ENCODE data around the gene COL8A2.

The COL8A2 gene

DNA sequence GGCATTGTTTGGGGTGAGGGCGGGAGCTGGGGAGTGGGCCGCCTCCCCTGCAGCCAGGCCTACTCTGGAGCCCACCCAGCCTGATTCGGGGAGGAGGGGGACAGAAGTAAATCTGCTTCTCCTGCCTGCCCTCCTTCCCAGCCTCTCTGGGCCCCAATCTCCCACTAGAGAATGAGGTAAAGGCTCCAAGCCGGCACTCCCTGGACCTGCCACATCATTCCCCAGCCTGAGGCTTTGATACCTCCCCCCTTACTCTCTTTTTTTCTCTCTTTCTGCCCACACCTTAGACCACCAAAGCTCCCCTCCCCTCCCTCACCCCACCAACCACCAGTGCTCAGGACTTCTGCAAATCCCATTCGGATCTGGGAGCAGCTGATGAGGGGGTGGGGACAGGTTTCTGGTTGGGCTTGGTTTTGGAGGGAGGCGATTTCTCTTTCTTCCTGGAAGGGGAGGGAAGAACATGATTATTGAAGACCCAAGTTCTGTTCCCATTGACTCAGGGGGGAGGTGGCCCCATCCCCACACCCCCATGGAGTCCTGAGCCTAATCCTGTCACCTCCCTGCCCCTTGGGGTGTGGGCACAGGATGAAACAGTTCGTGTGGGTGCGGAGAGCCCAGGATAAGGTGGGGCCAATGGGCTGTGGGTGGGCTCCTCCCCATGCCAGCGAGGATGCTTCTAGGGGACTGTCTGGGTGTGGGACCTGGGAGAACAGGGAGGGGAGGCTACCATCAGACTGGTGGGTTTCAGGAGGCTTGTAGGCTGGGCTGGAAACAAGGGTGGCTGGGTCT lies 32.3 kb upstream of the COL8A2 start:
- DNase-seq (ENCODE audit: extremely low read depth, low read depth) = no peak
- peak overlapping the region; percentile 89 for H3K4me3 ChIP-seq (replicated peaks; ENCODE audit: low read depth, low read length)
- TF ChIP-seq, protein P1, sequence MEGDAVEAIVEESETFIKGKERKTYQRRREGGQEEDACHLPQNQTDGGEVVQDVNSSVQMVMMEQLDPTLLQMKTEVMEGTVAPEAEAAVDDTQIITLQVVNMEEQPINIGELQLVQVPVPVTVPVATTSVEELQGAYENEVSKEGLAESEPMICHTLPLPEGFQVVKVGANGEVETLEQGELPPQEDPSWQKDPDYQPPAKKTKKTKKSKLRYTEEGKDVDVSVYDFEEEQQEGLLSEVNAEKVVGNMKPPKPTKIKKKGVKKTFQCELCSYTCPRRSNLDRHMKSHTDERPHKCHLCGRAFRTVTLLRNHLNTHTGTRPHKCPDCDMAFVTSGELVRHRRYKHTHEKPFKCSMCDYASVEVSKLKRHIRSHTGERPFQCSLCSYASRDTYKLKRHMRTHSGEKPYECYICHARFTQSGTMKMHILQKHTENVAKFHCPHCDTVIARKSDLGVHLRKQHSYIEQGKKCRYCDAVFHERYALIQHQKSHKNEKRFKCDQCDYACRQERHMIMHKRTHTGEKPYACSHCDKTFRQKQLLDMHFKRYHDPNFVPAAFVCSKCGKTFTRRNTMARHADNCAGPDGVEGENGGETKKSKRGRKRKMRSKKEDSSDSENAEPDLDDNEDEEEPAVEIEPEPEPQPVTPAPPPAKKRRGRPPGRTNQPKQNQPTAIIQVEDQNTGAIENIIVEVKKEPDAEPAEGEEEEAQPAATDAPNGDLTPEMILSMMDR (IDR thresholded peaks at IDR 0.05; ENCODE audit: low read depth, low read length, missing control alignments) = no peak

DNA sequence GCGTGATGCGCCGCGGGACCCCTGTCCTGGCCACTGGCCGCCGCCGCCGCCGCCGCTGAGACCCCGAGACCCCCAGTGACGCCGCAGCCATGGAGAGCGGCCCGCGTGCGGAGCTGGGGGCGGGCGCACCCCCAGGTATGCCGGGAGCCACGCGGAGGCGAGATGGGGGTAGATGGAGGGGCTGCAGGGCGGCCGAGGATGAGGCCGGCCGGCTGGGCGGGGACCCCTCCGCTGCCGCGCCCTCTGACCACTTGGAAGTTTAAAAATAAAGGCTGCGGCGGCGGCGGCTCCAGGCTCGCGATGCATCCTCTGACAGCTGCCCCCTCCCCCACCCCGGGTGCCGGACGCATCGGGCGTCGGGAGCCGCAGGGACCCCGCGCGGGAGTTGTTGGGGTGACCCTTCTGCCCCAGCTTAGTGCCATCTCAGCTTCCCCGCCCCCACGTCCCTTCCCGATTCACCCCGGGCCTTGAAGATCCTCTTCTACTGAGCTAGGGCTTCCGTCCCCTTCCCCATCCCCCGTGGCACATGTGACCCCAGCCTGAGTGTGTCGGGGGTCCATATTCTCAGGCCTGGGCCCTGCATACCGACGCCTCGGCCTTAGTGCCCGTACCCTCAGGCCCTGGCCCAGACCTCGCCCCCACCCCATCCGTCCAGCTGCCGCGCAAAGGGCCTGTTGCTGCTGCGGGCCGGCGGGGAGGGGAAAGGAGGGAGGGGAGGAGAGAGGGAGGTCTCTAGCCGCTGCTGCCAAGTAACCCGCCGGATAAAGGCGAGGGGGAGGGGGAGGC lies 31.5 kb upstream of the COL8A2 start:
- DNase-seq (ENCODE audit: extremely low read depth, low read depth) = no peak
- H3K4me3 ChIP-seq (replicated peaks; ENCODE audit: low read depth, low read length) = peak overlapping the region; percentile 89
- TF ChIP-seq, protein P1 (IDR thresholded peaks at IDR 0.05; ENCODE audit: low read depth, low read length, missing control alignments) = no peak

DNA sequence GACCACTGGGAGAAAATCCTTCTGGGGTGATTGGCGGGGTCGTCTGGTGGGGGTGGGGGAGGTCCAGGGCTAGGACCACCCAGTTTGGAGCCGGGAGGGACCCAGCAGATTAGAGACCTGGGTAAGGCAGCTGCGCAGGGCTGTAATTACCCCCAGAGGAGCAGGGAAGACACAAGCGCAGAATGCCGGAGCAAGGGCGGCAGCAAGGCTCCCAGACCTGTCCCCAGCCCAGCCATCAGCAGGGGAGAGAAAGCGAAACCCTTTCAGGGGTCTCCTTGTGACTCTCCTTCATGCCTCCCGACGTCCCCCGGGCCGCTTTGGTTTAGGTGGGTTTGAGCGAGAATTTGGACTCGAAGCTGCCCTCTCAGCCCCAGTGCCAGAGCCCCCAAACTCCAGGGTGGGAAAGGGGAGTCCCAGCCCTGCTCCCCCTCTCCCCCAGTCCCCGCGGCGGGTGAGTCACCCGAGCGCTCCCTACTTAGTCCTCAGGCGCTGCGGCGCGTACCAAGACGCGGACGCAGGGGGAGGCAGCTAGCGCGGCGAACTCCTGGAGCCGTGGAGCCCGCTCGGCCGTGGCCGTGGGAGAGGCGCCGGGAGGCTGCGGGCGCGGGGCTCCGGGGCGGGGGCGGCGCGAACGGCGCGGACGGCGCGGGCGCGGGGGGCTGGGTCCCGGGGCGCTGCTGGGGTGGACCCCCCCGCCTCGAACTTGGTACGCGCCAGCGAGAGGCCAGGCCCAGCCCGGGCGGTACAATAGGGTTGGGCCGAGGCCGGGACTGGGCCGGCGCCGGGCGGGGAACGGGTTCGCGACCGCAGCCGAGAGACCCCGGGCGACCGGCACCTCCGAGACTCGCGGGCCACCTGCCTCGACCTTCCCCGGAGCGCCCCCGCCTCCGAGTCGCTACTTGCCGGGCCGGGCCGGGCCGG lies 30.6 kb upstream of the COL8A2 start, which contains the start of gene MAP7D1:
Gene MAP7D1, plus strand, starts transcription at position 753 of the 921 bp plus-strand sequence. CDS start 258 bp downstream, outside the sequence.
- TF ChIP-seq, protein P1 (IDR thresholded peaks at IDR 0.05; ENCODE audit: low read depth, low read length, missing control alignments) = no peak
- H3K4me3 ChIP-seq (replicated peaks; ENCODE audit: low read depth, low read length) = peak within 1 kb of the TSS; percentile 89
- DNase-seq (ENCODE audit: extremely low read depth, low read depth) = no peak

DNA sequence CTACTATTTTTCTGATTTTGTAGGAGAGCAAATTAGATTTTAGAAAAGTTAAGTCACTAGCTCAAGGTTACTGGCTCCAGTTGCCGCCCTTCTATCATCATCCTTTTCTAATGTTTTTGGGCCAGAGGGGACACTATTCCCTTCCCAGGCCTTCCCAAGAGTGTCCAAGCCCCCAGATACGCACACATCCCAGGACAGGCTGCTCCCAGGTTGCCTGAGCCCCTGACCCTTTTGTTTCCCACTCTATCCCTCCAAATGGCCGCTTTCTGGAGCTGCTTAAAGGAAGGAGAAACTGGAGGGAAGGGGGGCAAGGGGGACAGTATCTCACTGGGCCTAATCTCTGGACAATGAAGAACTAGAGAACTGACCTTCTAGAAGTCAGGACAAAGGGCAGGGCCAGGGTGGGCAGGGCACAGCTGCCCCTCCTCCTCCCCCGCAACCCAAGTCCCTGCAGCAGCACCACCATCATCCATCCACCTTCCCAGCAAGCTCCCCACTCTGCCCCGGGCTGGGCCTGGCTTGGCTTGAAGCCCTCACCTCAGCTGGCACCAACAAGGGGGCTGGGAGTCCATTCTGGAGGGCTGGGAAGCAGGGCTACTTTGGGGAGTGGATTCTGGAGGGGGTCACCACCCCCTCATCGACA lies 29.9 kb upstream of the COL8A2 start:
- no peak for DNase-seq (ENCODE audit: extremely low read depth, low read depth)
- TF ChIP-seq, protein P1 (IDR thresholded peaks at IDR 0.05; ENCODE audit: low read depth, low read length, missing control alignments) = no peak
- H3K4me3 ChIP-seq (replicated peaks; ENCODE audit: low read depth, low read length) = peak overlapping the region; percentile 89

DNA sequence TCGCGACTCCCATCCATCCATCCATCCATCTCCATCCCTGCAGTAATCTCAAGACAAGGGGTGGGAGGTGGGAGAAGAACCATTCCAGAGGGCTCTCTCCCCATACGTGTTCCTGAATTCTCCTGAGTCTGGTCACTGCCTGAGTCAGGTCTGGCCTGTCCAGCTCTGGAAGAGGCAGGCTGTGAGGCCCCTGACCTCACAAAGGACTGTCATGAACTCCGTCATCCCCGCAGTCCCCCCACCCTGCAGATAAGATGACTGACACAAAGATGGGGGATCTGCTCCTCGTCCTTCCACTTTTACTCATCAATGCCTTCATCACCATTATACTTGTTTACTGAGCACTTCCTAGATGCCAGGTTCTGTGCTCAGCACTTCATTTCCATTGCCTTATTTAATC lies 29.3 kb upstream of the COL8A2 start:
- TF ChIP-seq, protein P1 (IDR thresholded peaks at IDR 0.05; ENCODE audit: low read depth, low read length, missing control alignments) = no peak
- no peak for DNase-seq (ENCODE audit: extremely low read depth, low read depth)
- no peak overlapping the region for H3K4me3 ChIP-seq (replicated peaks; ENCODE audit: low read depth, low read length)

DNA sequence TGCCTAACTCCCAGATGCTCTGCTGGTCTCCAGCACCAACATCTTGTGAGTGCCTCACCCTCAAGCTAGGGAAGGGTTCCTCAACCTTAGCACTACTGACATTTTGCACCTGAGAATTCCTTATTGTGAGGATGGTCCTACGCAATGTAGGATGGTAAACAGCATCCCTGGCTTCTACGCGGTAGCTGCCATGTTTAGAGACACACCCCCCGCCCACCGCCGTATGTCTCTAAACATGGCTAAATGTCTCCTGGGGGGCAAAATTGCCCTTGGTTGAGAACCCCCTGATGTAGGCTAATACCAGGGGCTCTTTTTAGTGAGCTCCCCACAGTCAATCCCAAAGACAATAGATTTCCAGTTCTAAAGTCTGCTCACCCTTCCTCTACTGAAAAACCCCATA lies 28.5 kb upstream of the COL8A2 start:
- no peak for DNase-seq (ENCODE audit: extremely low read depth, low read depth)
- no peak overlapping the region for H3K4me3 ChIP-seq (replicated peaks; ENCODE audit: low read depth, low read length)
- TF ChIP-seq, protein P1 (IDR thresholded peaks at IDR 0.05; ENCODE audit: low read depth, low read length, missing control alignments) = no peak

Measured in HFF-Myc (cell line).